Duodenal mucosa (tissue), 2 donors: ENCODE data around the gene TAF11L13.

Experiments
- H3K27ac ChIP-seq: one replicate; pipeline ENCODE4 v1.7.0; 2013; ENCODE audit warnings: low read depth, low read length
- H3K27me3 ChIP-seq, 2 donors: one replicate each; pipeline ENCODE4 v1.7.0; 2013; ENCODE audit warnings: low read length in 2 of 2, control low read depth in 1 of 2; ENCODE audit not compliant: insufficient read depth in 2 of 2, control insufficient read depth in 1 of 2
- H3K36me3 ChIP-seq, 2 donors: one replicate each; pipeline ENCODE4 v1.7.0; 2013; ENCODE audit warnings: low read length in 2 of 2, control low read depth in 1 of 2; ENCODE audit not compliant: insufficient read depth in 2 of 2, control insufficient read depth in 1 of 2
- H3K4me1 ChIP-seq, 2 donors: one replicate each; pipeline ENCODE4 v1.7.0; 2013; ENCODE audit warnings: low read length in 2 of 2, control low read depth in 1 of 2; ENCODE audit not compliant: insufficient read depth in 2 of 2, control insufficient read depth in 1 of 2
- H3K4me3 ChIP-seq, 2 donors: one replicate each; pipeline ENCODE4 v1.7.0; 2013; ENCODE audit warnings: low read length in 2 of 2, low read depth in 1 of 2
- H3K9ac ChIP-seq, 2 donors: one replicate each; pipeline ENCODE4 v1.7.0; 2013; ENCODE audit warnings: low read length in 2 of 2, low read depth in 1 of 2
- H3K9me3 ChIP-seq, 2 donors: one replicate each; pipeline ENCODE4 v1.7.0; 2013; ENCODE audit warnings: low read length in 2 of 2, control low read depth in 1 of 2; ENCODE audit not compliant: control insufficient read depth in 1 of 2

The TAF11L13 gene

GRCh38 chr5:17670353-17670752, 38.5 kb downstream of the TAF11L13 start:
- Histone ChIP-seq H3K4me3 (no peak overlapping the region), H3K4me1 (no peaks in the 10 kb centered on the region), H3K9me3 (peaks cover 21 to 22% of the 10 kb centered on the region in 2 donors)

GRCh38 chr5:17678751-17679324, 47.0 kb downstream of the TAF11L13 start:
- H3K27me3 ChIP-seq = no peaks in the 10 kb centered on the region
- no peak overlapping the region for H3K4me3 ChIP-seq
- peaks cover 3% of the 10 kb centered on the region in 2 donors for H3K9me3 ChIP-seq
- no peak overlapping the region for H3K27ac ChIP-seq
- H3K36me3 ChIP-seq = no peaks in the 10 kb centered on the region
- H3K9ac ChIP-seq = no peak overlapping the region
- H3K4me1 ChIP-seq = no peaks in the 10 kb centered on the region

More at GRCh38 chr5:17670353-17670752, 38.5 kb downstream of the TAF11L13 start:
- Histone ChIP-seq H3K27ac (no peak overlapping the region), H3K9ac (no peak overlapping the region), H3K27me3 (no peaks in the 10 kb centered on the region), H3K36me3 (no peaks in the 10 kb centered on the region)

- H3K9ac ChIP-seq = no peak overlapping the region
- H3K36me3 ChIP-seq = no peaks in the 10 kb centered on the region
- no peak overlapping the region for H3K27ac ChIP-seq
- no peaks in the 10 kb centered on the region for H3K4me1 ChIP-seq
- no peak overlapping the region for H3K4me3 ChIP-seq
- H3K9me3 ChIP-seq = peaks cover 3 to 4% of the 10 kb centered on the region in 2 donors
- H3K27me3 ChIP-seq = no peaks in the 10 kb centered on the region
These were observed 47.8 kb downstream of the TAF11L13 start for GRCh38 chr5:17679597-17680203.

GRCh38 chr5:17680737-17681136, 48.8 kb downstream of the TAF11L13 start:
- Histone ChIP-seq H3K9me3 (peaks cover 1 to 4% of the 10 kb centered on the region in 2 donors), H3K36me3 (no peaks in the 10 kb centered on the region), H3K4me3 (no peak overlapping the region), H3K27ac (no peak overlapping the region), H3K4me1 (no peaks in the 10 kb centered on the region), H3K27me3 (no peaks in the 10 kb centered on the region), H3K9ac (no peak overlapping the region)
